DND-41 (cell line): Measurements from ENCODE around the gene TNFSF18.
"Not testable (repeated sequence)": the region's sequence is repeated elsewhere in the genome, so short reads cannot be mapped to it uniquely, and the experiment has no call there.

ENCODE experiments used
- ATAC-seq: fragments of 200-7000 bp; cut with Tn5 transposase; 3 replicates; pipeline ENCODE4 v1.9.1; 2021; ENCODE audit warnings: low read depth; ENCODE audit not compliant: insufficient read depth
- DNase-seq: peaks from one replicate; pipeline ENCODE4 v3.0.0-alpha.2; 2020
- H2AFZ ChIP-seq: 2 replicates; pipeline ENCODE4 v1.6.0; 2012; ENCODE audit warnings: low read depth, low read length
- H3K27ac ChIP-seq: 2 replicates; pipeline ENCODE4 v1.5.1; 2012; ENCODE audit warnings: low read length, inconsistent platforms
- H3K27me3 ChIP-seq: fragments of 200-600 bp; sonication (generic); 2 replicates; pipeline ENCODE4 v1.6.0; 2012; ENCODE audit warnings: low read length, mild to moderate bottlenecking, inconsistent platforms; ENCODE audit not compliant: insufficient read depth, poor library complexity
- H3K36me3 ChIP-seq: 2 replicates; pipeline ENCODE4 v1.5.1; 2012; ENCODE audit warnings: low read length, inconsistent platforms; ENCODE audit not compliant: insufficient read depth
- H3K4me1 ChIP-seq: 2 replicates; pipeline ENCODE4 v1.5.1; 2012; ENCODE audit warnings: mild to moderate bottlenecking, low read length; ENCODE audit not compliant: insufficient read depth
- H3K4me2 ChIP-seq: 2 replicates; pipeline ENCODE4 v1.6.0; 2012; ENCODE audit warnings: mild to moderate bottlenecking, moderate library complexity, low read length, inconsistent platforms; ENCODE audit not compliant: insufficient read depth
- H3K4me3 ChIP-seq, 2 experiments: fragments of 200-600 bp in 1 of 2; shearing (Covaris generic) in 1 of 2; 2 replicates each; pipeline ENCODE4 v1.5.1; 2012 to 2016; ENCODE audit warnings: inconsistent platforms in 2 of 2, low read length in 2 of 2, mild to moderate bottlenecking in 2 of 2, low read depth in 1 of 2, moderate library complexity in 1 of 2
- H3K79me2 ChIP-seq: 2 replicates; pipeline ENCODE4 v1.6.0; 2012; ENCODE audit warnings: low read length, inconsistent platforms; ENCODE audit not compliant: insufficient read depth
- H3K9ac ChIP-seq: 2 replicates; pipeline ENCODE4 v1.6.0; 2012; ENCODE audit warnings: low read depth, mild to moderate bottlenecking, inconsistent platforms, low read length, moderate library complexity
- H3K9me3 ChIP-seq: 2 replicates; pipeline ENCODE4 v1.5.1; 2012; ENCODE audit warnings: low read length, moderate library complexity, mild to moderate bottlenecking, inconsistent platforms; ENCODE audit not compliant: insufficient read depth, severe bottlenecking
- H4K20me1 ChIP-seq: 2 replicates; pipeline ENCODE4 v1.6.0; 2012; ENCODE audit warnings: low read length; ENCODE audit not compliant: insufficient read depth
- EZH2 ChIP-seq: IDR thresholded peaks from 3 replicates; pipeline ENCODE4 v1.6.1; 2012; ENCODE audit warnings: borderline replicate concordance, low read depth, mild to moderate bottlenecking, moderate library complexity, low read length, inconsistent platforms; ENCODE audit not compliant: severe bottlenecking
- TF ChIP-seq, protein P1 (sequence below): IDR thresholded peaks from 2 replicates; pipeline ENCODE4 v1.5.1; 2012; ENCODE audit warnings: borderline replicate concordance, low read length, moderate library complexity, mild to moderate bottlenecking; ENCODE audit not compliant: poor library complexity, severe bottlenecking; ENCODE audit errors: extremely low read depth

TNFSF18 gene

DNA sequence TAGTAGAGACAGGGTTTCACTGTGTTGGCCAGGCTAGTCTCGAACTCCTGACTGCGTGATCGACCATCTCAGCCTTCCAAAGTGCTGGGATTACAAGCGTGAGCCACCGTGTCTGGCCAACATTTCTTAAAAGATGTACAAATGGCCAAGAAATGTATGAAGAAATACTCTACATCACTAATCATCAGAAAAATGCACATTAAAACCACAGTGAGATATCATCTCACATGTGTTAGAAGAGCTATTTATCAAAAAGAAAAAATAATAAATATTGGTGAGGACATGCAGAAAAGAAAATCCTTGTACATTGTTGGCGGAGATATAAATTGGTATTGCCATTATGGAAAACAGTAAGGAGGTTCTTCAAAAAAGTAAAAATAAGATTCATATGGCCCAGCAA, 33.6 kb upstream of the TNFSF18 start:
- no peak overlapping the region for H2AFZ ChIP-seq
- H3K27me3 ChIP-seq: no peaks in the 10 kb centered on the region
- no peaks in the 10 kb centered on the region for H3K36me3 ChIP-seq
- H3K79me2 ChIP-seq: no peaks in the 10 kb centered on the region
- no peaks in the 10 kb centered on the region for H3K4me1 ChIP-seq
- TF ChIP-seq, protein P1, sequence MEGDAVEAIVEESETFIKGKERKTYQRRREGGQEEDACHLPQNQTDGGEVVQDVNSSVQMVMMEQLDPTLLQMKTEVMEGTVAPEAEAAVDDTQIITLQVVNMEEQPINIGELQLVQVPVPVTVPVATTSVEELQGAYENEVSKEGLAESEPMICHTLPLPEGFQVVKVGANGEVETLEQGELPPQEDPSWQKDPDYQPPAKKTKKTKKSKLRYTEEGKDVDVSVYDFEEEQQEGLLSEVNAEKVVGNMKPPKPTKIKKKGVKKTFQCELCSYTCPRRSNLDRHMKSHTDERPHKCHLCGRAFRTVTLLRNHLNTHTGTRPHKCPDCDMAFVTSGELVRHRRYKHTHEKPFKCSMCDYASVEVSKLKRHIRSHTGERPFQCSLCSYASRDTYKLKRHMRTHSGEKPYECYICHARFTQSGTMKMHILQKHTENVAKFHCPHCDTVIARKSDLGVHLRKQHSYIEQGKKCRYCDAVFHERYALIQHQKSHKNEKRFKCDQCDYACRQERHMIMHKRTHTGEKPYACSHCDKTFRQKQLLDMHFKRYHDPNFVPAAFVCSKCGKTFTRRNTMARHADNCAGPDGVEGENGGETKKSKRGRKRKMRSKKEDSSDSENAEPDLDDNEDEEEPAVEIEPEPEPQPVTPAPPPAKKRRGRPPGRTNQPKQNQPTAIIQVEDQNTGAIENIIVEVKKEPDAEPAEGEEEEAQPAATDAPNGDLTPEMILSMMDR: no peak
- TF ChIP-seq EZH2: no peak
- H3K4me2 ChIP-seq: no peak overlapping the region
- ATAC-seq: no peak
- DNase-seq: no peak
- no peak overlapping the region for H3K27ac ChIP-seq
- H4K20me1 ChIP-seq: no peaks in the 10 kb centered on the region
- no peak overlapping the region for H3K4me3 ChIP-seq
- H3K9ac ChIP-seq: no peak overlapping the region
- no peaks in the 10 kb centered on the region for H3K9me3 ChIP-seq

- H3K27me3 ChIP-seq: no peaks in the 10 kb centered on the region
- H2AFZ ChIP-seq: no peak overlapping the region
- TF ChIP-seq EZH2: no peak
- TF ChIP-seq, protein P1: no peak
- no peaks in the 10 kb centered on the region for H3K36me3 ChIP-seq
- no peak overlapping the region for H3K4me2 ChIP-seq
- H3K4me1 ChIP-seq: no peaks in the 10 kb centered on the region
- H3K27ac ChIP-seq: no peak overlapping the region
- H3K9me3 ChIP-seq: no peaks in the 10 kb centered on the region
- H3K79me2 ChIP-seq: no peaks in the 10 kb centered on the region
- ATAC-seq (no peak), DNase-seq (no peak)
- no peak overlapping the region for H3K4me3 ChIP-seq
- no peaks in the 10 kb centered on the region for H4K20me1 ChIP-seq
- no peak overlapping the region for H3K9ac ChIP-seq
Measured at GRCh38 chr1:173082913-173083312, 32.2 kb upstream of the TNFSF18 start.

GRCh38 chr1:173074217-173074616, 23.5 kb upstream of the TNFSF18 start:
- not testable (repeated sequence) for H3K27ac ChIP-seq, H3K9ac ChIP-seq, ATAC-seq, H3K27me3 ChIP-seq, H3K9me3 ChIP-seq, H3K79me2 ChIP-seq, H3K4me3 ChIP-seq, H3K4me1 ChIP-seq, H3K36me3 ChIP-seq, DNase-seq, H2AFZ ChIP-seq, H4K20me1 ChIP-seq, H3K4me2 ChIP-seq

- TF ChIP-seq EZH2: no peak
- TF ChIP-seq, protein P1: no peak
- peaks cover 7% of the 10 kb centered on the region; the same call in 1 of the 2 replicates for H3K4me1 ChIP-seq
- H3K27me3 ChIP-seq: no peaks in the 10 kb centered on the region
- H3K4me3 ChIP-seq: no peak overlapping the region
- no peak overlapping the region for H3K27ac ChIP-seq
- H4K20me1 ChIP-seq: no peaks in the 10 kb centered on the region
- DNase-seq (no peak), ATAC-seq (no peak)
- H3K9ac ChIP-seq: no peak overlapping the region
- no peaks in the 10 kb centered on the region for H3K36me3 ChIP-seq
- no peak overlapping the region for H2AFZ ChIP-seq
- H3K79me2 ChIP-seq: no peaks in the 10 kb centered on the region
- H3K9me3 ChIP-seq: no peaks in the 10 kb centered on the region
- no peak overlapping the region for H3K4me2 ChIP-seq
Measured at GRCh38 chr1:173064011-173064410, 13.3 kb upstream of the TNFSF18 start.
